NCI-H1417 (cell line): ENCODE results near the gene COQ10A.

ENCODE experiments used
- DNase-seq, 3 experiments: peaks; one replicate each; lab custom pipeline; 2025; lab: John Stamatoyannopoulos, UW

The COQ10A gene

GRCh38 chr12:56315622-56316473, 49.1 kb downstream of the COQ10A start, which contains the start of gene CNPY2:
Gene CNPY2, minus strand, starts transcription at chr12:56315988. Its CDS starts 771 bp downstream, at chr12:56315217.
- DNase-seq = peak; percentile 98 to 99 (median 98)

- no peak for DNase-seq
Observed at GRCh38 chr12:56317675-56318074, 50.9 kb downstream of the COQ10A start.
